GM19438 (cell line): ENCODE measurements around the gene PGM1.

Source experiments
- ATAC-seq: cut with Tn5 transposase; IDR thresholded peaks from one replicate; pipeline ENCODE4 v1.9.1; 2021; ENCODE audit warnings: low read depth; ENCODE audit not compliant: unreplicated experiment

Gene PGM1

DNA sequence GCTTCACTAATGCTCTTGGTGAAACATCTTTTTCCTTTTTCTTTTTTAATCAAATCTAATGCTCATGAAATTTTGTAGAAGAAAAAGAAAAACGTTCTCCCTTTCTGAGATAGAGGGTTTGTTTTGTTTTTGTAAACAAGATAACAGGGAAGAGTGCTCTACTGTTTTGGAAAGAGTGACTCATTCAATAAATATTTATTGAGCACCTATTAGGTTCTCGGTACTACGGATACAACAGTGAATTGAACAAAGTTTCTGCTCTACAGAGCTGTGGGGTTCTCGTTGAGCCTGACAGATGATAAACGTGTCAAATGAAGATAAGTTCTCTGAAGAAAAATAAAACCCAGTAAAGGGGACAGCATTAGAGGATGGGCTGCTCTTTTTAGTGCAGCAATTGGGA lies 7.0 kb downstream of the PGM1 start:
- no peak for ATAC-seq

DNA sequence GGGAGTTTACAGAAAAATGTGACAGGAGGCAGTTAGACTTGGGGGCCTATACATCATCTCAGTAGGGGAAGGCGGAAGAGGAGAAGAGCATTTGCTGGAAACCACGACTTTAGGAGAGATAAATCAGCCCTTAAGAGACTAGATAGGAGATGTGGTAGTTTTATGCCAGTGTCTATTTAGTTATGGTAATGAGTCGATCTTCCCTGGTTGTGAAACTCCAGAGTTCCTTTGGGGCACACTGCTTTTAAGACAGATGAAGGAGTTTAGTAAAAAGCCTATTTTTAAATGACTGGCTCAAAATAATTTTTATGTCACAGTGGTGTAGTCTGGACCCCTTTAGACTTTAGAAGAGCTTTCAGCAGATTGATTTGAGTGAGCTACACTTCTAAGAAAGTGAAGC lies 7.8 kb downstream of the PGM1 start:
- ATAC-seq, result no peak

DNA sequence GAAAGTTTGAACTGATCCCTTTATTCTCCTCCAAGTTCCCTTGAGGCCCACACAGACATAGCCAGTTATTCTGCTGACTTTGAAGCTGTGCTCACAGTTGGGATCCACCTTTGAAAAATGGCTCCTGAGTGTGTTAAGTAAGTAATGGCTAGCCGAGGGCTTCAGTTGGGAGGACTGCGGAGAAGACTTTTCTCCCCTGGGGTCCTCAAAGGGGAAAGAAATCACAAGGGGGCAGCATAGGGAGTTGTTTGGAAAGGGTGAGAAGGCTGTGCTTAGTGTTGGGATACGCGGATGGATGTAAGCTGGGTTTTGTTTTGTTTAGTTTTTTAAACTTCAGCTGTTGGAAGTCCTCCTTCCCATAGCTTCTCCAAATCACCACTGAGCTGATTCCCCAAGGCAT lies 8.3 kb downstream of the PGM1 start:
- ATAC-seq, result no peak

DNA sequence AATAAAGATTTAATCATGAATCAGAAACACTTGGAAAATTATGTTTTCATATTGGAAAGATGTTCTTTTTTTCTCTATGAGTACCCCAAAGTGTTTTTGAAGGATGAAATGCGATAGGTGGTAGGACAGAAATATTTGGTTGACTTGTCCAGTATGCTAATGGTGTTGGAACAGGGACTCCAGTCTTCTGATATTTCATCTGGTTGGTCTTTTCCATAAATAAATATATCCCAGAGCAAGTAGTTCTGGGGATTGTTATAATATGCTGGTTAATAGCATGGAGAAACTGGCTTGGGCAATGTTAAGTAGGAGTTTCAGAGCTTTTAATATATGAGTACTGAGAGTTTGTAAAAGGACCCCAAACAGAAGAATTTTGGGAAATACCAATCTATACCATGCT lies 8.7 kb downstream of the PGM1 start:
- ATAC-seq, result no peak

DNA sequence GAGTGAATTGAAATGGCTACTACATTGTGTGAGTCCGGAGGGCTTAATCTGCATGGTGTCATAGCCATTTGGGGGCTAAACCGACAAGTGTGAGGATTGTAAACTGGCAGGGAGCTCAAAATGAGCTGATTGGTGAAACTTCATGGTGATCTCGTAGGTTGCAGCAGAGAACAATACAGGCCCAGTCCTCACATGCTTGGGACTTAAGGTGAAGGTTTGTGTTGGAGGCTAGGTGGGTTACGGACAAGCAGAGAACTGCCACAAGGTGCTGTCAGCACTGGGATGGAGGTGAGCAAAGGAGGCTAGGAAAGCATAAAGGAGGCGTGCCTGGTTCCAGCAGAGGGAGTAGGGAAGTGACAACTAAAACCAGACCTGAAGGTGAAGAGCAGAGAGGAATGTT lies 9.4 kb downstream of the PGM1 start:
- ATAC-seq, result no peak

DNA sequence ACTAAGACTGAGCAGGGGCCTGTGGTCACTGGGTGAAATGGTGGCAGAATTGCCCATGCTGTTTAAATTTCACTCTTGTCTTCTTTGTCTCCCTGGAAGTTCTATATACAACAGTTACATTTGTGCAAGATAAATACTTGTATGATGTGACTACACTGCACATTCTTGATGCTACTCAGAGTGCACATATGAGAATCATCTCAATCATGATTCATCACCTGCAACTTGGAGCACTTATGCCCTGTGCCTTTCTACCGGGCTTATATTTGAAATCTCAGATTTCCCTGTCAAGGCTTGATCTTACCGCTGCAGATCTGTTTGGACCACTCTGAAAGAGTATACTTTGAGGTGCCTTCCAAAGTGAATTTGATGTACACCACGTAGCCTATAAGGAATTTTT lies 10.6 kb downstream of the PGM1 start:
- ATAC-seq, result no peak

DNA sequence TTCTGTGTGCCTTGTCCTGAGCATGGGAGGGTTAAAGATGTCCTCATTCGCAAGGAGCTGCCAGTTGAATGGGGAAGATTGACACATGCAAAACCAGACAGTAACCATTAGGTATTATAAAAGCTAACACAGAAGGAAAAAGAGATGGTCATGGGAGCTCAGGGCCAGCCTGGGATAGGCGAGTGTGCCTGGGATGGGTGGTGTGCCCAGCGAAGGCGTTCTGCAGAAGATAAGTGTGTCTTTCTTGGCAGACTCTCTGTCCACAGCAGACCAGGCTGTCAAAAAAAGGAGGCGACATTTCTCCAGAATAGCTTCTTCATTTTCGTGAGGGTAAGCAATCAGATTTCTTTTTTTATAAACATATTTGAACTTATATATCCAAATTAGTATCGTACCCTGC lies 14.1 kb downstream of the PGM1 start:
- no peak for ATAC-seq

DNA sequence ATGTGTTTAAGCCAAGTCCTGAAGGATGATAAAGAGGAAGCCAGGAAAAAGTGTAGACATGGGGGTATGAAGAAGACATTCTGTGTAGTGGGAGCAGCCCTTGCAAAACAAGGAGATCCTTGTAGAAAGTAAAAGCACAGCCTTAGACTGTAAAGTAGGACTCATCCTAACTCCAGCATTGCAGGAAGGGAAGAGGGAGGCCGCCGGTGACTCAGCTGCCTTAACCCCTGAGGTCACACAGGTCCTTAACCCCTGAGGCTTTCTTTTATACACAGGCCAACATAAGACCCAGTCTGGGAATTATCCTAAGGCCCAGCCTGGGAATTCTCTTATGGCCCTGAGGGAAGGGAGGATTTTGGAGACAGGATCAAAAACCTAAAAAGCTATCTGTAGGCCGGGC lies 18.0 kb downstream of the PGM1 start:
- no peak for ATAC-seq

DNA sequence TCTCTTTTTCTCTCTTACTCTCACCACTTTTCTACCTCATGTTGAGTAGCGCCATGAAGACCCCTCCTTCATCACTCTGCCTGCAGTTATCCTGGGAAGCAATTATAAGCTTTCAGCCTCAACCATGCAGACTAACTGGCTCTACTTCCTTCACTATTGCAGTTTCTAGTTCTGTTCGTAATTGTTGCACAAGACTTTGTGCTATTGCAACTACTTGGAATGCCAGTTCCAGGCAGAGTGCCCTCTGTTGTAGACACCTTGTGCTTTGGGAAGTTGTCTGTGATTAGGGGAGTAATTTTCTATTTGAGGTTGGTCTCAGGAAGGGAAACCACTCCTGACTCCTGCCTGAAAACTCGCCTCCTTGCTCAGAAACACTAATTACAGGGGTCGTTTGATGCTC lies 19.4 kb downstream of the PGM1 start:
- ATAC-seq, result no peak

DNA sequence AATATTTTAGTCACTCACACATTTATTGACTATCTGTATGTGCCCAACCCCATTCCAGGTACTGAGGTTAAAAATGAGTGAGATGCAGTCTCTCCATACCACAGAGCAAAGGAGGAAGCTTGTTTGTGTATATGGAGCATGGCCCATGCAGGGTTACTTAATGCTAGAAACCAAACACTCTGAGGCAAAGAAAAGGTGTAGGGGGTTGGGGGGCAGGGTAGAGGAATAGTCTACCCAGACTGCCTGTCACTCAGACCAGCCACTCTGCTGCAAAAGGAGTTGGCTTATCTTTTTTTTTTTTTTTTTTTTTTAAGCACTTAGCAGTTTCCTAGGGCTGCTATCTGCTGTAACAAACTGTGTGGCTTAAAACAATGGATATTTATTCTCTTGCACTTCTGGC lies 19.8 kb downstream of the PGM1 start:
- no peak for ATAC-seq

DNA sequence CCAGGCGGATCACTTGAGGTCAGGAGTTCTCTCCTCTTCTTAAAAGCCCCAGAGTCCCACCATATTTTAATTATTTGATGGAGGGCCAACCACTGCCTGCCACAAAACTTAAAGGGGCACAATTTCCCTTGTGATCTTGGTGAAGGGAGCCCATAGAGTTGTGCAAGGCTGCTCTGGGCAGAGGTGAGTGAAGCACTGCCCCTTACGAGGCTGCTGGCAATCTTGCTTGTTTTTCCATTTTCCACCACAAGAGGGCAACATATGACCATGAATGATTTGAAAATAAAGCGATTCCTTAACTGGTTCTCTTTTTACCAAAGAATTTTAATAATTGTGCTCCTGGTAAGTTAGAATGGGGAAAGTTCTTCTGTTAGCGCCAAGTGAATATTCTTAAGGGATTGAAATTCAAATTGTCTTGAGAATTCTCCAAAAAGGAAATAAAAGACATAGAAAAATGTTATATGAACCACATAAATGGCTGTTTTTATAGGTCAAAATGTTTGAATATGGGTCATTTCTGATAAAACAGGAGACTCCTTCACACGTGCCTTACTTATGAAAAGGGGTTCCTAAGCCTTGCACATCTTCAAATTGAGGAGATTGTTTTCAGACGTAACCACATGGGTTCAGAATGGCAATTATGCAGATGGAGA lies 22.7 kb downstream of the PGM1 start:
- no peak for ATAC-seq

DNA sequence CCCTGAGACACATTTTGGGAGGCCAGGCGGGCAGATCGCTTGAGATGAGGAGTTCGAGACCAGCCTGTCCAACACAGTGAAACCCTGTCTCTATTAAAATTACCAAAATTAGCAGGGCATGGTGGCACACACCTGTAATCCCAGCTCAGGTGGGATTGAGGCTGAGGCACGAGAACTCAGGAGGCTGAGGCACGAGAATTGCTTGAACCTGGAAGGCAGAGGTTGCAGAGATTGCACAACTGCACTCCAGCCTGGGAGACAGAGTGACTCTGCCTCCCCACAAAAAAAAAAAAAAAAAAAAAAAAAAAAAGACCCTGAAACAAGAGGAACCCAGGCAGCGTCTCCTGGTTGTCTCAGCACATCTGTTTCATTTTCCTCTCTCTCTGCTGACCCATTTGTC lies 24.2 kb downstream of the PGM1 start:
- ATAC-seq, result no peak

DNA sequence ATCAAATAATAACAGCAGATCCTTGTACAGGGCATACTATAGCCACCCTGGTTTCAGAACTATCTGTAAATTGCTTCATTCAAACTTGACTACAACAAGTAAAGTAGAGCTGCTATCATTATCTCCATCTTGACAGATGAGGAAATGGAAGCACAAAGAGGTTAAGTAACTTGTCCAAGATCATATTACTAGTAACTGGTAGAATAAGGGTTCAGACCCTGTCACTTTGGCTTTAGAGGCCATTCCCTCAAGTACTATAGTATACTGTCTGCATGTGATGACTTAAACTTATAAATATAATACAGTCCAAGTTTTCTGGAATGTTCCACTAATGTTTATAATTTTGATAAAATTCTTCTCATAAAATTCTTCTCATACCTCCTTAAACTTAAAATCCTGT lies 24.8 kb downstream of the PGM1 start:
- ATAC-seq, result no peak

DNA sequence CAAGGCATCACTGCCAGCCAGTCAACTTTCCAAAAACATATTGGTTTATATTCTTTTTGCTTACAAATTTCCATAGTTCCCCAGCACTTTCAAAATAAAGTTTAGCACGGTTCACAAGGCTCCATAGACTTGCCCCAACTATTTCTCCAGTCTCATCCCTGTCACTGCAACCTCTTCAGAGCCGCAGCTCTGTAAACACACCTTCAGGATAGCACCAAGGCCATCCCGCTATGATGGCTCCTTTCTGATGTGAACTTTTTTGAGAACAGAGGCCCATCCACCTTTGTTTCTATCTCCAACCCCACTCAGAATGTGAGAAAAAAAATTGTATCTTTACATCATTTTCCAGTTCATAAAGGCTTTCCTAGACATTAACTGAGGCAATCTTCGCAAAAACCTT lies 26.3 kb downstream of the PGM1 start:
- ATAC-seq, result no peak

DNA sequence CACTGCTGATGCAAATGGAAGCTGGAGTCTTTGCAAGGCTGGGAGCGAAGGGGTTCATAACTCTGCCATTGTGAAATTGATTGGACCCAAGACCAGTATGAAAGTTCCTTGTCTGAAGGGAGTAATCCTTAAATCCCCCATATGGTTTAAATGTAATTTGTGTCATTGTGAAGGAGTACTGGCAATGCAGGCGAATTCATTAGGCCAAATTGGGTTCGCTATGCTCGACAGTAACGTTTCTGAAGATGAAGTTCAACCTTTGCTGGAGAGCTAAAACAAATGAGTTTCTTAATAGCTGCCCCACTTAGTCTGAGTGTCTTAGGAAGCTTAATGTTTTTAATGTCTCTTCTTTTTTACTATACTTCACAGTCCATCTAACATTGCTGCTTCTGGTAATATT lies 27.5 kb downstream of the PGM1 start:
- ATAC-seq, result no peak

DNA sequence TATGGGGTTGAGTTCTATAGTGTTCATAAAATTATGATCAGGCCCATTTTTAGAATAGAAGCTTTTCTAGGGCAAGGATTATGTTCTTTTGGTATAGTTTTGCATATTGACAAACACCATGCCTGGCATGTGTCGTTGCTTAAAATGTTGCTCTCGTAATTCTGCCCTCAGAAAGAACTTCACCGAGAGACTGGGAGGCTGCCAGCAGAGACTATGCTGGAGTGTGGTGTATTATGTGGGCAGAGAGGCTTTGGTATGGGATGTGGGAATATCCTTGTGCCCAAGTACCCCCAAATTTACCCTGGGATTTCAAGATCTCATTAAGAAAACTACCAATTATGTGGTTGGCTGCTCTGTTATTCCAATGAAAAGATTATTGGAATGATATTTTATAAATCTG lies 27.9 kb downstream of the PGM1 start:
- ATAC-seq, result no peak

DNA sequence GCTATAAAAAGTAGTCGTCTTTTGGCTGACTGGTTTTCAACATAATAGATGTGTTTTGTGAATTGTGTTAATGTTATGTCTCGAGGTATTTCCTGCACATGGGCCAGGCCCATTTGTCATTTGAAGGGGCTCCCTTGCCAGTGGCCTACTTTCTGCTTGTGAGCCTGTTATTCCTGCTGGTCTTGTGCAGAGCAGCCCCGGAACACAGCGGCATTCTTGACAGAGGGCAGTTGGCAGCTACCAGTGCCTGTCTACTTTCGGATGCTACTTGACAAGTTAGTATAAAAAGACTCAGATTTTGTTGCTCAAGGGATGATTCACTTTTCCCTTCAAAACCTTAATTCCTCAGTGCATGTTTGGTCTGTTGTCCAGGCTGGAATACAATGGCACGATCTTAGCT lies 28.5 kb downstream of the PGM1 start:
- ATAC-seq, result no peak

DNA sequence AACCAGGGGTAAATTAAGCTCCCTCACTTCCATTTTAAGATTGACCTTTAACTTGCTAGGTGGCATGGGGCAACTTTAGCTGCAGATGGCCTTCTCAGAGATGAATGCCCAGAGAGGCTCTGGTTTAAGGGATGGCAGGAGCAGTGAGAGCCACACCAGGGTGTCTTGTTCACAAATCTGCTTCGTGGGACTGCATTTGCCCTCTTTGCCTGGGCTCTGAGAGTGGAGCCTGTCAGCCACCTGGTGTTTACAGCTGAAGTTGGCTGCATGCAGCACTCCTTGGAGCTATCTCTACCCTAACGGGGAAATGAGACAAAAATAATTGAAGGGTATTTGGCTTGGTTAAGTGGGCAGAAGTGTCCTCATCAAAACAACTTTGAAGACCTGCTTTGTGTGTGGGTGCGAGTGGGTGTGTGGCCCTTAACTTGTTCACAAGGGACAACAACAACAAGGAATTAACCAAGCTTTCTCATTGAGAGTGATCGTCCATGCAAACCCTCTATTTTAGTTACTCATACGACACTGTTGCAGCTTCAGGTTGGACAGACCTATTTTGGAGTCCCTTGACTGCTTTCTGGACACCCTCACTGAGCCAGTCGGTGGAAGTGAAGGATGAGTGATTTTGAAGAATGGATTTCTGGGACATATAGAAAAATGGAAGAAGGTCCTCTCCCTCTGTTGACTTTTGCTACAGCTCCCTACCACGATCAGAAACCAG lies 29.8 kb downstream of the PGM1 start:
- no peak for ATAC-seq

DNA sequence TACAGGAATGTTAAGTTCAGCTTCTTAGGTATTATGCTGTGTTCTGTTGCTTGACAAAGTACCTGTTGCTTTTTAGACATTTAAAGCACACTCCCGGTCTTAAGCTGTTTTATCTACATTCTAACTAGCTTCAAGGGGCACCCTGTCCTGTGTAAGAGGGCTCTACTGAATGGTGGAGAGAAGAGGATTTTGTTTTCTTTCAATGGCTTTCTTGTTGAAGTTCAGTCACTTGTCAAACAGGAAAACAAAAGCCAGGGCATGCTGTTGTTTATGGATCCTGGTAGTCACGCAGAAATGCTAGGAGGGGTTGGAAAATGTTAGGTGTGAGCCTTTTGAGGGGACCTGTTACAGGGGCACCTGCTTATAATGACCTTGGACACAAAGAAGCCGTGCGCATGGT lies 30.7 kb downstream of the PGM1 start:
- ATAC-seq, result no peak

DNA sequence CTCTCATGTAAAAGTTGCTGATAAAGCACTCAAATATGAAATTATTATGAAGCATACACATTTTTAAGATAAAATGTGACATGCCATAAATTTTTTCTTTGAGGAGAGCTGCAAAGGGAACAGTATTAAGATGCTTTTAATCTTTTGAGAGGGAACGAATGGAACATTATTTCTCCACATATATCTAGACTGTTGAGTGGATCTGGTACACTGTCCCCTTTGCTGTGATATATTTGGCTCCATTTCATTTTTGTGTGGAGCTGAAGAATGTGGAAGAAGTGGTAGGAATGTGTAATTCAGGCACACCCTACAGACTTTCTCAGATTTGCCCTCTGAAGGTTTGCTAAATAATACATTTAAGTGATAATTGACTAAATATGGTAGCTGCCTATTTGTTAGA lies 31.7 kb downstream of the PGM1 start:
- ATAC-seq, result no peak

DNA sequence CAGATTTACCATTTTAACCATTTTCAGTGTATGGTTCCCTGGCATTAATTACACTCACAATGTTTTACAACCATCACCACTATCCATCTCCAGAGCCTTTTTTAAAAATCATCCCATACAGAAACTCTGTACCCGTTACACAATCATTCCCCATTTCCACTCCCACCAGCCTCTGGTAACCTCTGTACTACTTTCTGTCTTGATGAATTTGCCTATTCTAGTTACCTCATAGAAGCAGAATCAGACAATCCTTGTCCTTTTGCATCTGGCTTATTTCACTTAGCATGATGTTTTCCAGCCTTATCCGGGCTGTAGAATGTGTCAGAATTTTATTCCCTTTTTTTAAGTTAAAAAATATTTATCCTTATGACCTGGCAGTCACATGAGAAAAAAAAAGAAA lies 33.0 kb downstream of the PGM1 start:
- no peak for ATAC-seq

DNA sequence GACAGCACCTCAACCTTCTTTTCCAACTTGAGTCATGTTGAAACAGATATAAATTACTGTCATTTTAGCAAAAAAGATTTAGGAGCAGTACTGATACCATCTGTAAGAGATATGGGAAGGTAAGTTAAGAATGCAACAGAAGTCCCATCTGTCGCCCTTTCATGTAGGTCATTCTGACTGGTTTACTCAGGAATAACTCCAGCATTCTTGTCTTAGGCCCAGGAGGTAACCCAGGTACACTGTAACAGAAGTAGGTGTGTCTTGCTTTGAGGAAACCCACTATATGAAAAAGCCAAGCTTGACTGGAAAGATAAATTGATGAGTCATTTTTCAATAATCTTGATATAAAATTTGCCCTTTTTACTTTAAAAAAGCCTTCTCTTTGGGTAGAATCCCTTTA lies 35.4 kb downstream of the PGM1 start:
- no peak for ATAC-seq

DNA sequence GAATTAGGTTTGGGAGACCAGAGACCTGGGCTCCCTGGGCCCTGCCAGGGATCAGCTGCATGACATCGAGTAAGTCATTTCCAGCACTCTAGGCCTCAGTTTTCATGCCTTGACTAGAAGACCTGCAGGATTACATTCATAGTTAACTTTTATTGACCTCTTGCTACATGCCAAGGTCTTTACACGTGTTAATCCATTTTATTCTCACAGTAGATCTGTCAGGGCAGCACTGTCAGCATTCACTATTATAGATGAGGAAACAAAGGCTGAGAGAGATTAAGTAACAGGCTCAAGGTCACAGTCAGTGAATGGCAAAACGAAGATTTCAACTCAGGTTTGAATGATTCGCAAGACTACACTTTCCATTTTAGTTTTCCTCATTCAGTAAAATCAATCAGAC lies 37.0 kb downstream of the PGM1 start:
- ATAC-seq, result no peak
